GM21515 (cell line): ENCODE results near the gene METAP1D.

Experiments
- ATAC-seq: cut with Tn5 transposase; IDR thresholded peaks from one replicate; pipeline ENCODE4 v1.9.1; 2021; ENCODE audit not compliant: unreplicated experiment

The METAP1D gene

GRCh38 chr2:172079416-172079815, 79.7 kb downstream of the METAP1D start:
- ATAC-seq, result no peak

- ATAC-seq, result no peak
Observed at GRCh38 chr2:172079838-172080640, 80.3 kb downstream of the METAP1D start.

GRCh38 chr2:172080641-172081220, 81.0 kb downstream of the METAP1D start:
- no peak for ATAC-seq

- ATAC-seq, result no peak
Observed at GRCh38 chr2:172081221-172082022, 81.7 kb downstream of the METAP1D start.

- ATAC-seq, result no peak
Observed at GRCh38 chr2:172082105-172082943, 82.6 kb downstream of the METAP1D start.

GRCh38 chr2:172082944-172083627, 83.3 kb downstream of the METAP1D start:
- no peak for ATAC-seq

- no peak for ATAC-seq
Observed at GRCh38 chr2:172083628-172084394, 84.1 kb downstream of the METAP1D start.

GRCh38 chr2:172084395-172084644, 84.6 kb downstream of the METAP1D start:
- peak; percentile 13 for ATAC-seq

GRCh38 chr2:172084645-172085459, 85.1 kb downstream of the METAP1D start:
- peak; percentile 87 for ATAC-seq

GRCh38 chr2:172085460-172086159, 85.9 kb downstream of the METAP1D start, which contains the start of gene DLX1:
DLX1 (plus strand) TSS chr2:172085507; CDS start chr2:172085678, 171 bp downstream.
- peak; percentile 9 for ATAC-seq

- ATAC-seq, result no peak
Observed at GRCh38 chr2:172086241-172087206, 86.8 kb downstream of the METAP1D start.

- no peak for ATAC-seq
Observed at GRCh38 chr2:172087207-172087779, 87.5 kb downstream of the METAP1D start.

GRCh38 chr2:172087780-172088244, 88.1 kb downstream of the METAP1D start:
- no peak for ATAC-seq

GRCh38 chr2:172088245-172089004, 88.7 kb downstream of the METAP1D start:
- no peak for ATAC-seq

- no peak for ATAC-seq
Observed at GRCh38 chr2:172089005-172089504, 89.3 kb downstream of the METAP1D start.

- no peak for ATAC-seq
Observed at GRCh38 chr2:172089633-172090032, 89.9 kb downstream of the METAP1D start.
